ENCODE results near the gene BOLA1. TPM values are rescaled to one million over a fixed set of nuclear protein-coding genes. Genes with fewer than 3 reads are reported as not detected.

The BOLA1 gene
- total RNA-seq, 1 experiment from 2014 or later, result 20.4 TPM

DNA sequence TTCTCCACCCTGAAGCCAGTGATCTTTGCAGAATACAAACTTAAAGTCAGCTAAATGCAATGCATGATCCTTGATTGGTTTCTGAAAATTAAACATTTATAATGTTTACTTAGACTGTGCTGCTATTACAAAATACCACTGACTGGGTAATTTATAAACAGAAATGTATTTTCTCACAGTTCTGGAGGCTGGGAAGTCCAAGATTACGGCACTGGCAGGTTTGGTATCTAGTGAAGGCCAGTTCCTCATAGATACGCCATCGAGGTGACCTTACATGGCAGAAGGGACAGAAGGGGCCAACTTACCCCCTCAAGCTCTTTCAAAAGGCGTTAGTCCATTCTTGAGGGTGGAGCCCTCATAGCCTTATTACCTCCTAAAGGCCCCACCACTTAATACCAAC, 2.8 kb upstream of the BOLA1 start:
- H3K27me3 ChIP-seq (ENCODE audit: insufficient read depth, low read length), result no peaks in the 10 kb centered on the region
- H3K9me3 ChIP-seq (ENCODE audit: control insufficient read depth in 1 of 2, insufficient read depth in 1 of 2, low read depth in 1 of 2, low read length in 2 of 2), result no peaks in the 10 kb centered on the region
- no peak overlapping the region for H3K27ac ChIP-seq (ENCODE audit: low read depth, low read length)
- no peak overlapping the region for H2AFZ ChIP-seq (ENCODE audit: low read depth, low read length, poor library complexity, severe bottlenecking)
- TF ChIP-seq SRF (IDR thresholded peaks at IDR 0.05; ENCODE audit: low read depth) (no peak), JUND (IDR thresholded peaks at IDR 0.05) (no peak)
- TF ChIP-seq, protein P1, sequence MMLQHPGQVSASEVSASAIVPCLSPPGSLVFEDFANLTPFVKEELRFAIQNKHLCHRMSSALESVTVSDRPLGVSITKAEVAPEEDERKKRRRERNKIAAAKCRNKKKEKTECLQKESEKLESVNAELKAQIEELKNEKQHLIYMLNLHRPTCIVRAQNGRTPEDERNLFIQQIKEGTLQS (IDR thresholded peaks at IDR 0.05), result no peak
- TF ChIP-seq, protein P2, sequence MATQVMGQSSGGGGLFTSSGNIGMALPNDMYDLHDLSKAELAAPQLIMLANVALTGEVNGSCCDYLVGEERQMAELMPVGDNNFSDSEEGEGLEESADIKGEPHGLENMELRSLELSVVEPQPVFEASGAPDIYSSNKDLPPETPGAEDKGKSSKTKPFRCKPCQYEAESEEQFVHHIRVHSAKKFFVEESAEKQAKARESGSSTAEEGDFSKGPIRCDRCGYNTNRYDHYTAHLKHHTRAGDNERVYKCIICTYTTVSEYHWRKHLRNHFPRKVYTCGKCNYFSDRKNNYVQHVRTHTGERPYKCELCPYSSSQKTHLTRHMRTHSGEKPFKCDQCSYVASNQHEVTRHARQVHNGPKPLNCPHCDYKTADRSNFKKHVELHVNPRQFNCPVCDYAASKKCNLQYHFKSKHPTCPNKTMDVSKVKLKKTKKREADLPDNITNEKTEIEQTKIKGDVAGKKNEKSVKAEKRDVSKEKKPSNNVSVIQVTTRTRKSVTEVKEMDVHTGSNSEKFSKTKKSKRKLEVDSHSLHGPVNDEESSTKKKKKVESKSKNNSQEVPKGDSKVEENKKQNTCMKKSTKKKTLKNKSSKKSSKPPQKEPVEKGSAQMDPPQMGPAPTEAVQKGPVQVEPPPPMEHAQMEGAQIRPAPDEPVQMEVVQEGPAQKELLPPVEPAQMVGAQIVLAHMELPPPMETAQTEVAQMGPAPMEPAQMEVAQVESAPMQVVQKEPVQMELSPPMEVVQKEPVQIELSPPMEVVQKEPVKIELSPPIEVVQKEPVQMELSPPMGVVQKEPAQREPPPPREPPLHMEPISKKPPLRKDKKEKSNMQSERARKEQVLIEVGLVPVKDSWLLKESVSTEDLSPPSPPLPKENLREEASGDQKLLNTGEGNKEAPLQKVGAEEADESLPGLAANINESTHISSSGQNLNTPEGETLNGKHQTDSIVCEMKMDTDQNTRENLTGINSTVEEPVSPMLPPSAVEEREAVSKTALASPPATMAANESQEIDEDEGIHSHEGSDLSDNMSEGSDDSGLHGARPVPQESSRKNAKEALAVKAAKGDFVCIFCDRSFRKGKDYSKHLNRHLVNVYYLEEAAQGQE (IDR thresholded peaks at IDR 0.05; ENCODE audit: low read depth), result no peak
- H3K9me2 ChIP-seq (ENCODE audit: insufficient read depth), result no peaks in the 10 kb centered on the region
- CTCF ChIA-PET, result no interaction called here
- H3K4me1 ChIP-seq (ENCODE audit: control insufficient read depth in 1 of 2, insufficient read depth in 2 of 2, low read length in 2 of 2), result peaks cover 0 to 14% of the 10 kb centered on the region in 2 experiments; a peak in 2 of 4 replicates
- no TSS peak for BruUV-seq (replicated peaks)
- DNase-seq (ENCODE audit: low read depth, low spot score) (no peak), ATAC-seq (no peak)
- peaks cover 8% of the 10 kb centered on the region for H3K79me2 ChIP-seq (ENCODE audit: insufficient read depth, low read length)
- POLR2A ChIA-PET, result no interaction called here
- no peaks in the 10 kb centered on the region for H4K20me1 ChIP-seq (ENCODE audit: insufficient read depth)
- no peak overlapping the region for H3K4me2 ChIP-seq (ENCODE audit: low read length)
- H3K9ac ChIP-seq (ENCODE audit: low read length), result no peak overlapping the region
- no peak overlapping the region for H3K4me3 ChIP-seq (replicated peaks in 1 of 2; ENCODE audit: low read depth in 1 of 2, low read length in 2 of 2)
- H3K36me3 ChIP-seq (ENCODE audit: control insufficient read depth in 1 of 2, insufficient read depth in 2 of 2, low read length in 2 of 2), result no peaks in the 10 kb centered on the region; a peak in 1 of 4 replicates
- intact Hi-C loops (cut with micrococcal nuclease), result no loop called here
- RAD21 ChIA-PET (ENCODE audit: low non-redundant PET in 1 of 2, low total read pairs in 2 of 2, uncharacterized antibody in 2 of 2, unreplicated experiment in 2 of 2), result no interaction called here

DNA sequence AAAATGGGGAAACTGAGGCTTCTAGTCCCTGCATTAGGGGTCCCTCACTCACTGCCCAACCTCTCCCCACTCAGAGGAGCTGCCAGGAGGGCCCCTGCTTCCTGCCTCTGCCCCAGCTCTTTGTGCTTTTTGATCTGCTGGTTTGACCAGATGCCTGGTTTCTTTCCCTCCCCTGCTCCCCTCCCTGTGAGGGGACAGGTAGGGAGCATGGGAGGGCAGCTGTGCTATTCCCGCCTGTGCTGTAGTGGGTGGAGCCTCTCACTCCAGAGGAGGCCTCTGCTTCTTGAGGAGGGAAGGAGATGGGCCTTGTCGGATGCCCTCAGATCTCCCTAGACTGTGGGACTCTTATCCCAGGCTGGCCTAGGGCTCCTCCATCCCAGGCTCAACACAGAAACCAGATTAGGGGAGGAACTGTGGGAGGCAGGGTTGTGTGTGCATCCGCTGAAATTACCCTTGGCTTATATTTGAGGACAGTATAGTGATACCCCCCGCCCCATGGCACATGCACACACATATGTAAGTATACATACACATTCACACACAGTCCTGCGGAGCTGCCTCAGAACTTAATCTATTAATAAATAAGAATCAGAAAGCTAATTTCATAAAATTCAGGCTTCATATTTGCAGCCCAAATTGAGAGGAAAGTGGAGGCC, 4.6 kb downstream of the BOLA1 start:
- no TSS peak for BruUV-seq (replicated peaks)
- POLR2A ChIA-PET, result no interaction called here
- H3K9me3 ChIP-seq (ENCODE audit: control insufficient read depth in 1 of 2, insufficient read depth in 1 of 2, low read depth in 1 of 2, low read length in 2 of 2), result no peaks in the 10 kb centered on the region
- H3K4me1 ChIP-seq (ENCODE audit: control insufficient read depth in 1 of 2, insufficient read depth in 2 of 2, low read length in 2 of 2), result peaks cover 0 to 14% of the 10 kb centered on the region in 2 experiments; a peak in 2 of 4 replicates
- H3K9ac ChIP-seq (ENCODE audit: low read length), result no peak overlapping the region
- ATAC-seq (no peak), DNase-seq (ENCODE audit: low read depth, low spot score) (no peak)
- H3K4me3 ChIP-seq (replicated peaks in 1 of 2; ENCODE audit: low read depth in 1 of 2, low read length in 2 of 2), result no peak overlapping the region
- H3K4me2 ChIP-seq (ENCODE audit: low read length), result no peak overlapping the region
- no peaks in the 10 kb centered on the region; a peak in 1 of 4 replicates for H3K36me3 ChIP-seq (ENCODE audit: control insufficient read depth in 1 of 2, insufficient read depth in 2 of 2, low read length in 2 of 2)
- no peaks in the 10 kb centered on the region for H4K20me1 ChIP-seq (ENCODE audit: insufficient read depth)
- CTCF ChIA-PET, result no interaction called here
- H3K9me2 ChIP-seq (ENCODE audit: insufficient read depth), result no peaks in the 10 kb centered on the region
- no peak overlapping the region for H3K27ac ChIP-seq (ENCODE audit: low read depth, low read length)
- no peaks in the 10 kb centered on the region for H3K27me3 ChIP-seq (ENCODE audit: insufficient read depth, low read length)
- RAD21 ChIA-PET (ENCODE audit: low non-redundant PET in 1 of 2, low total read pairs in 2 of 2, uncharacterized antibody in 2 of 2, unreplicated experiment in 2 of 2), result interaction anchor here in 1 of 2 experiments (0.6 kb wide), 1 partner anchor 1054 kb away, joined by 3 read pairs; no protein-coding TSS in a partner anchor
- intact Hi-C loops (cut with micrococcal nuclease), result no loop called here
- H3K79me2 ChIP-seq (ENCODE audit: insufficient read depth, low read length), result peaks cover 8% of the 10 kb centered on the region
- H2AFZ ChIP-seq (ENCODE audit: low read depth, low read length, poor library complexity, severe bottlenecking), result no peak overlapping the region
- TF ChIP-seq, protein P3, sequence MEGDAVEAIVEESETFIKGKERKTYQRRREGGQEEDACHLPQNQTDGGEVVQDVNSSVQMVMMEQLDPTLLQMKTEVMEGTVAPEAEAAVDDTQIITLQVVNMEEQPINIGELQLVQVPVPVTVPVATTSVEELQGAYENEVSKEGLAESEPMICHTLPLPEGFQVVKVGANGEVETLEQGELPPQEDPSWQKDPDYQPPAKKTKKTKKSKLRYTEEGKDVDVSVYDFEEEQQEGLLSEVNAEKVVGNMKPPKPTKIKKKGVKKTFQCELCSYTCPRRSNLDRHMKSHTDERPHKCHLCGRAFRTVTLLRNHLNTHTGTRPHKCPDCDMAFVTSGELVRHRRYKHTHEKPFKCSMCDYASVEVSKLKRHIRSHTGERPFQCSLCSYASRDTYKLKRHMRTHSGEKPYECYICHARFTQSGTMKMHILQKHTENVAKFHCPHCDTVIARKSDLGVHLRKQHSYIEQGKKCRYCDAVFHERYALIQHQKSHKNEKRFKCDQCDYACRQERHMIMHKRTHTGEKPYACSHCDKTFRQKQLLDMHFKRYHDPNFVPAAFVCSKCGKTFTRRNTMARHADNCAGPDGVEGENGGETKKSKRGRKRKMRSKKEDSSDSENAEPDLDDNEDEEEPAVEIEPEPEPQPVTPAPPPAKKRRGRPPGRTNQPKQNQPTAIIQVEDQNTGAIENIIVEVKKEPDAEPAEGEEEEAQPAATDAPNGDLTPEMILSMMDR (IDR thresholded peaks at IDR 0.05 in 2 of 3, conservative IDR thresholded peaks at IDR 0.05 in 1 of 3; ENCODE audit: borderline replicate concordance in 1 of 3, insufficient read depth in 1 of 3, low read depth in 2 of 3, low read length in 2 of 3), result no peak
- no peak for TF ChIP-seq CBX3 (IDR thresholded peaks at IDR 0.05; ENCODE audit: low read depth)
- TF ChIP-seq ZNF274 (IDR thresholded peaks at IDR 0.05; ENCODE audit: low read depth, low read length), result no peak
- TF ChIP-seq, protein P2 (IDR thresholded peaks at IDR 0.05; ENCODE audit: low read depth), result no peak

Data from HCT116 (cell line).